ENCODE data around the gene SERPINI1.

DNA sequence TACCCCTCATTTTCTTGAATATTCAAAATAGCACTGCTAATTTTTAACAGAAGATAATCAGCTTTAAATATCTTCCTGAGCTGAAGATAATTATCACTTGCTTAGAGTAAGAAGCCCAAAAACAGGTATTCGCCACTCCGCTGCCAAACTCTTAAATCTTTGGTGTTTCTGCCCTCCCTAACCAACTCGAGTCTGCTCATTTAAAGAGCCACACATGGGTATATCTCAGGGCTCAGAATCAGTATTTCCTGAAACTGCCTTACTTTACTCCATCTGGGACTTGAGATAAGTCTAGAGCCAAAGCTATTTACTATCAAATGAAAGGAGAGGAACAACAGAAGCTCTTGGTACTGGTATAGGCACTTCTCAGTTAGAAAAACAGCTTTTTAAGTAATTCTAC lies 11.6 kb upstream of the SERPINI1 start:
- TF ChIP-seq, protein P1, sequence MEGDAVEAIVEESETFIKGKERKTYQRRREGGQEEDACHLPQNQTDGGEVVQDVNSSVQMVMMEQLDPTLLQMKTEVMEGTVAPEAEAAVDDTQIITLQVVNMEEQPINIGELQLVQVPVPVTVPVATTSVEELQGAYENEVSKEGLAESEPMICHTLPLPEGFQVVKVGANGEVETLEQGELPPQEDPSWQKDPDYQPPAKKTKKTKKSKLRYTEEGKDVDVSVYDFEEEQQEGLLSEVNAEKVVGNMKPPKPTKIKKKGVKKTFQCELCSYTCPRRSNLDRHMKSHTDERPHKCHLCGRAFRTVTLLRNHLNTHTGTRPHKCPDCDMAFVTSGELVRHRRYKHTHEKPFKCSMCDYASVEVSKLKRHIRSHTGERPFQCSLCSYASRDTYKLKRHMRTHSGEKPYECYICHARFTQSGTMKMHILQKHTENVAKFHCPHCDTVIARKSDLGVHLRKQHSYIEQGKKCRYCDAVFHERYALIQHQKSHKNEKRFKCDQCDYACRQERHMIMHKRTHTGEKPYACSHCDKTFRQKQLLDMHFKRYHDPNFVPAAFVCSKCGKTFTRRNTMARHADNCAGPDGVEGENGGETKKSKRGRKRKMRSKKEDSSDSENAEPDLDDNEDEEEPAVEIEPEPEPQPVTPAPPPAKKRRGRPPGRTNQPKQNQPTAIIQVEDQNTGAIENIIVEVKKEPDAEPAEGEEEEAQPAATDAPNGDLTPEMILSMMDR (IDR thresholded peaks at IDR 0.05) = no peak
- TF ChIP-seq TP53 (CRISPR knock-in tag; IDR thresholded peaks at IDR 0.05) (no peak), NR2C2 (CRISPR knock-in tag; IDR thresholded peaks at IDR 0.05) (no peak), ZNF416 (CRISPR knock-in tag; IDR thresholded peaks at IDR 0.05) (no peak), ETV6 (CRISPR knock-in tag; IDR thresholded peaks at IDR 0.05) (no peak), RELA (CRISPR knock-in tag; IDR thresholded peaks at IDR 0.05; ENCODE audit: borderline replicate concordance) (no peak), EMX1 (CRISPR knock-in tag; IDR thresholded peaks at IDR 0.05) (no peak), JUN (CRISPR knock-in tag; IDR thresholded peaks at IDR 0.05) (no peak), KAT7 (CRISPR knock-in tag; IDR thresholded peaks at IDR 0.05; ENCODE audit: borderline replicate concordance) (no peak), NR1H2 (CRISPR knock-in tag; IDR thresholded peaks at IDR 0.05) (no peak)
- TF ChIP-seq, protein P2, sequence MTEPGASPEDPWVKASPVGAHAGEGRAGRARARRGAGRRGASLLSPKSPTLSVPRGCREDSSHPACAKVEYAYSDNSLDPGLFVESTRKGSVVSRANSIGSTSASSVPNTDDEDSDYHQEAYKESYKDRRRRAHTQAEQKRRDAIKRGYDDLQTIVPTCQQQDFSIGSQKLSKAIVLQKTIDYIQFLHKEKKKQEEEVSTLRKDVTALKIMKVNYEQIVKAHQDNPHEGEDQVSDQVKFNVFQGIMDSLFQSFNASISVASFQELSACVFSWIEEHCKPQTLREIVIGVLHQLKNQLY (CRISPR knock-in tag; IDR thresholded peaks at IDR 0.05) = no peak
- TF ChIP-seq, protein P3, sequence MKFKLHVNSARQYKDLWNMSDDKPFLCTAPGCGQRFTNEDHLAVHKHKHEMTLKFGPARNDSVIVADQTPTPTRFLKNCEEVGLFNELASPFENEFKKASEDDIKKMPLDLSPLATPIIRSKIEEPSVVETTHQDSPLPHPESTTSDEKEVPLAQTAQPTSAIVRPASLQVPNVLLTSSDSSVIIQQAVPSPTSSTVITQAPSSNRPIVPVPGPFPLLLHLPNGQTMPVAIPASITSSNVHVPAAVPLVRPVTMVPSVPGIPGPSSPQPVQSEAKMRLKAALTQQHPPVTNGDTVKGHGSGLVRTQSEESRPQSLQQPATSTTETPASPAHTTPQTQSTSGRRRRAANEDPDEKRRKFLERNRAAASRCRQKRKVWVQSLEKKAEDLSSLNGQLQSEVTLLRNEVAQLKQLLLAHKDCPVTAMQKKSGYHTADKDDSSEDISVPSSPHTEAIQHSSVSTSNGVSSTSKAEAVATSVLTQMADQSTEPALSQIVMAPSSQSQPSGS (CRISPR knock-in tag; IDR thresholded peaks at IDR 0.05; ENCODE audit: borderline replicate concordance, low read depth) = no peak
- TF ChIP-seq, protein P4, sequence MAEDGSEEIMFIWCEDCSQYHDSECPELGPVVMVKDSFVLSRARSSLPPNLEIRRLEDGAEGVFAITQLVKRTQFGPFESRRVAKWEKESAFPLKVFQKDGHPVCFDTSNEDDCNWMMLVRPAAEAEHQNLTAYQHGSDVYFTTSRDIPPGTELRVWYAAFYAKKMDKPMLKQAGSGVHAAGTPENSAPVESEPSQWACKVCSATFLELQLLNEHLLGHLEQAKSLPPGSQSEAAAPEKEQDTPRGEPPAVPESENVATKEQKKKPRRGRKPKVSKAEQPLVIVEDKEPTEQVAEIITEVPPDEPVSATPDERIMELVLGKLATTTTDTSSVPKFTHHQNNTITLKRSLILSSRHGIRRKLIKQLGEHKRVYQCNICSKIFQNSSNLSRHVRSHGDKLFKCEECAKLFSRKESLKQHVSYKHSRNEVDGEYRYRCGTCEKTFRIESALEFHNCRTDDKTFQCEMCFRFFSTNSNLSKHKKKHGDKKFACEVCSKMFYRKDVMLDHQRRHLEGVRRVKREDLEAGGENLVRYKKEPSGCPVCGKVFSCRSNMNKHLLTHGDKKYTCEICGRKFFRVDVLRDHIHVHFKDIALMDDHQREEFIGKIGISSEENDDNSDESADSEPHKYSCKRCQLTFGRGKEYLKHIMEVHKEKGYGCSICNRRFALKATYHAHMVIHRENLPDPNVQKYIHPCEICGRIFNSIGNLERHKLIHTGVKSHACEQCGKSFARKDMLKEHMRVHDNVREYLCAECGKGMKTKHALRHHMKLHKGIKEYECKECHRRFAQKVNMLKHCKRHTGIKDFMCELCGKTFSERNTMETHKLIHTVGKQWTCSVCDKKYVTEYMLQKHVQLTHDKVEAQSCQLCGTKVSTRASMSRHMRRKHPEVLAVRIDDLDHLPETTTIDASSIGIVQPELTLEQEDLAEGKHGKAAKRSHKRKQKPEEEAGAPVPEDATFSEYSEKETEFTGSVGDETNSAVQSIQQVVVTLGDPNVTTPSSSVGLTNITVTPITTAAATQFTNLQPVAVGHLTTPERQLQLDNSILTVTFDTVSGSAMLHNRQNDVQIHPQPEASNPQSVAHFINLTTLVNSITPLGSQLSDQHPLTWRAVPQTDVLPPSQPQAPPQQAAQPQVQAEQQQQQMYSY (CRISPR knock-in tag; IDR thresholded peaks at IDR 0.05) = no peak
- TF ChIP-seq, protein P5, sequence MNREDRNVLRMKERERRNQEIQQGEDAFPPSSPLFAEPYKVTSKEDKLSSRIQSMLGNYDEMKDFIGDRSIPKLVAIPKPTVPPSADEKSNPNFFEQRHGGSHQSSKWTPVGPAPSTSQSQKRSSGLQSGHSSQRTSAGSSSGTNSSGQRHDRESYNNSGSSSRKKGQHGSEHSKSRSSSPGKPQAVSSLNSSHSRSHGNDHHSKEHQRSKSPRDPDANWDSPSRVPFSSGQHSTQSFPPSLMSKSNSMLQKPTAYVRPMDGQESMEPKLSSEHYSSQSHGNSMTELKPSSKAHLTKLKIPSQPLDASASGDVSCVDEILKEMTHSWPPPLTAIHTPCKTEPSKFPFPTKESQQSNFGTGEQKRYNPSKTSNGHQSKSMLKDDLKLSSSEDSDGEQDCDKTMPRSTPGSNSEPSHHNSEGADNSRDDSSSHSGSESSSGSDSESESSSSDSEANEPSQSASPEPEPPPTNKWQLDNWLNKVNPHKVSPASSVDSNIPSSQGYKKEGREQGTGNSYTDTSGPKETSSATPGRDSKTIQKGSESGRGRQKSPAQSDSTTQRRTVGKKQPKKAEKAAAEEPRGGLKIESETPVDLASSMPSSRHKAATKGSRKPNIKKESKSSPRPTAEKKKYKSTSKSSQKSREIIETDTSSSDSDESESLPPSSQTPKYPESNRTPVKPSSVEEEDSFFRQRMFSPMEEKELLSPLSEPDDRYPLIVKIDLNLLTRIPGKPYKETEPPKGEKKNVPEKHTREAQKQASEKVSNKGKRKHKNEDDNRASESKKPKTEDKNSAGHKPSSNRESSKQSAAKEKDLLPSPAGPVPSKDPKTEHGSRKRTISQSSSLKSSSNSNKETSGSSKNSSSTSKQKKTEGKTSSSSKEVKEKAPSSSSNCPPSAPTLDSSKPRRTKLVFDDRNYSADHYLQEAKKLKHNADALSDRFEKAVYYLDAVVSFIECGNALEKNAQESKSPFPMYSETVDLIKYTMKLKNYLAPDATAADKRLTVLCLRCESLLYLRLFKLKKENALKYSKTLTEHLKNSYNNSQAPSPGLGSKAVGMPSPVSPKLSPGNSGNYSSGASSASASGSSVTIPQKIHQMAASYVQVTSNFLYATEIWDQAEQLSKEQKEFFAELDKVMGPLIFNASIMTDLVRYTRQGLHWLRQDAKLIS (CRISPR knock-in tag; IDR thresholded peaks at IDR 0.05; ENCODE audit: borderline replicate concordance) = no peak
